NCI-H2107 treated with DMSO at 0.1 percent for 48 hours (cell line): ENCODE data around the gene PIGS.
"Not testable (repeated sequence)": the region's sequence is repeated elsewhere in the genome, so short reads cannot be mapped to it uniquely, and the experiment has no call there.

Source experiments
- DNase-seq: peaks from one replicate; lab custom pipeline; 2025; ENCODE audit not compliant: unreplicated experiment; lab: John Stamatoyannopoulos, UW

PIGS gene

GRCh38 chr17:28579526-28579925 lies 8.2 kb upstream of the PIGS start:
- DNase-seq, result no peak

- no peak for DNase-seq
These were observed 7.2 kb upstream of the PIGS start for GRCh38 chr17:28578246-28579195.

- no peak for DNase-seq
These were observed 6.1 kb upstream of the PIGS start for GRCh38 chr17:28577466-28577824.

DNA sequence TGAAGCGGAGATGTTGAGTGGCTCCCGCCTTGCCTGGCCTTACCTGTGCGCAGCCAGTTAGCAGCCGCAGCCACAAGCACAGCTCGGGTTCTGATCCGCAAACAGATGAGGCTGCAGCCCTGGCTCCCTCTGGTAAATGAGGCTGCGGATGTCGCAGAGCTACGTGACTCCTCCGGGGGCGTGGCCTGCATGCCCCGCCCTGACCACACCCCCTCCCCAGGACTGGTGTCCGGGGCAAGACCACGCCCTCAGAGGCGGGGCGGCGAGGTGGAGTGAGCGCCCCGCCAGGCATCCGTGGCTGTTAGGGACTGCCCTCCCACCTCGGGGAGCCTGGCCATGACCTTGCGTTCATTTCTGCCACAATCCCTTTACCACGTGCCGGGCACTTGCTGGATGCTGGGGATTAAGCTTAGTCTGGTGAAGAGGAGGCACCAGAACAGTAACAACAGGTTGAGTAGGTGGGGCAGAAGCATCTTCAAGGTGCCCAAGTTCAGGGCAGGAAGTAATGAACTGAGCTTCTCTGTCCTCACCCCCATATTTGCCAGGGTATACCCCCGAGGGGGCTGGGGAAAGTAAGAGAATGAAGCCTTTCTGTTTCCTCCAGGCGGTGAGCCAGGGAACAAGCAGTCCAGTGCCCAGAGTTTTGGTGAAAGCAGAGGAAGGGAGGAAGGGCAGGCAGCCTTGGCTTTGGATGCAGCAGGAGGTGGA lies 5.6 kb upstream of the PIGS start, which contains the start of gene ALDOC:
TSS of gene ALDOC (minus strand) at position 138 of the 708 bp plus-strand sequence. CDS start 1,363 bp downstream, outside the sequence.
- DNase-seq, result peak; percentile 15

DNA sequence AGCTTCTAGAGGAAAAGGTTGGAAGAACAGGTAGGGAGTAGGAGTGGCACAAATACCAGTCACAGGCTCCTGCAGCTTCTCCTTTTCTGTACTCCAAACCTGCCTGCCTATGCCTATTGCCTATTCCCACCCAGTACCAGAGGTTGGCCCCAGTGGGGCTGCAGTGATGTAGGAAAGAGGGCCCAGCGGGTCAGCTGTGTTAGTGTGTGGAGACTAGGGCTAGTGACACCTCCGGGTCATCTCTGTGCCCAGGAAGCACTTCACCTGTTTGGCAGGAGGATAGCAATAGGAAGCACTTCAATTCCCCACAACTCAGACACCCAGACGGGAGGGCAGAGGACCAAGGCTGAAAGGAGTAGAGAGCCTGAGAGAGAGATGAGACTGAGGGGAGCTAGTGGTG lies 4.7 kb upstream of the PIGS start:
- DNase-seq, result not testable (repeated sequence)

DNA sequence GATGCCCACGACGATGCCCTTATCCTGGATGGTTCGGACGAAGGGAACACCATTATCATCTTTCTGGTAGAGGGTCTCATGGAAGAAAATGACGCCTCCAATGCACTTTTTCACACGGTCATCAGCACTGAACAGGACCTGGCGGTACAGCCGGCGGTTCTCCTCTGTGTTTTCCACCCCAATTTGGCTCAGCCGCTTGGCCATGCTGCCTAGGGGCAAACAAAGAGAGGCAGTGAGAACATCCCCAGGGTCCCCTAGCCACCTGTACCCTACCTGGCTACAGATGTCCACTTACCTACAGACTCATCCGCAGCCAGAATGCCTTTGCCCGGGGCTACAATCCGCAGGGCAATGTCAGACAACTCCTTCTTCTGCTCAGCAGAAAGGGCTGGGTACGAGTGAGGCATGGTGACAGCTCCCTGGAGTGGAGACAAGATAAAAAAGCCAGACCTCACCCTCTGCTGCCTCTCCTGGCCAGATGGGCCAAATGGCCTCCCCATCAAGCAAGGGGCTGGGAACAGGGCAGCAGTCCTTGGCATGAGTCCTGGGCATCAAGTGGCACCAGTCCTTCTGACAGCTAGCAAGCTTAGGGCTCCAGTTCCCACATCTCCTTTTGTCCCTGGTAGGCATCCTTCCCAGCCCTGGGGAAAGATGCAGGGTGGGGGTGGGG lies 3.9 kb upstream of the PIGS start:
- DNase-seq, result no peak

GRCh38 chr17:28574526-28574925 lies 3.2 kb upstream of the PIGS start:
- no peak for DNase-seq

DNA sequence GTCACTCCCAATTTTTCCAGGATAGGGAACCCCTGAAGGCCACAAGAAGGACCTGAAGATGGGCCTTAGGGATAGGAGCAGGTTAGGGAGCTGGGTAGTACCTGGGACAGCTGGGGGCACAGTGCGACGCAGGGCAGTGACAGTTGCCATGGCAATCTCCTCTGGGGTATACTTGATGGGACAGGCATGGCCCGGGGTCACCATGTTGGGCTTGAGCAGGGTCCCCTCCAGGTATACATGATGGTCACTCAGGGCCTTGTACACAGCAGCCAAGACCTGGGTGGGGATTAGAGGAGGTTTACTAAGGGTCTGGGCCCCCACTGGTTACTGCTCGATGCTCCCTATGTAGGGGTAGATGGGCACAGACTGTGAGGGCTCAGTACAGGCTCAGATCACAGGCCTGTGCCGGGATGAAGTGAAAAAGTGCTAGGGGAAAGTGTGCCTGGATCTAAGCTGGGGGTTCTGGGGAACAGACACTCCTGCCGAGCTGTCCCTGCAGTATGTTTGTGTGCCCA lies 2.7 kb upstream of the PIGS start:
- DNase-seq, result no peak

GRCh38 chr17:28573521-28573920 lies 2.2 kb upstream of the PIGS start:
- DNase-seq, result no peak

GRCh38 chr17:28573040-28573380 lies 1.7 kb upstream of the PIGS start:
- no peak for DNase-seq

DNA sequence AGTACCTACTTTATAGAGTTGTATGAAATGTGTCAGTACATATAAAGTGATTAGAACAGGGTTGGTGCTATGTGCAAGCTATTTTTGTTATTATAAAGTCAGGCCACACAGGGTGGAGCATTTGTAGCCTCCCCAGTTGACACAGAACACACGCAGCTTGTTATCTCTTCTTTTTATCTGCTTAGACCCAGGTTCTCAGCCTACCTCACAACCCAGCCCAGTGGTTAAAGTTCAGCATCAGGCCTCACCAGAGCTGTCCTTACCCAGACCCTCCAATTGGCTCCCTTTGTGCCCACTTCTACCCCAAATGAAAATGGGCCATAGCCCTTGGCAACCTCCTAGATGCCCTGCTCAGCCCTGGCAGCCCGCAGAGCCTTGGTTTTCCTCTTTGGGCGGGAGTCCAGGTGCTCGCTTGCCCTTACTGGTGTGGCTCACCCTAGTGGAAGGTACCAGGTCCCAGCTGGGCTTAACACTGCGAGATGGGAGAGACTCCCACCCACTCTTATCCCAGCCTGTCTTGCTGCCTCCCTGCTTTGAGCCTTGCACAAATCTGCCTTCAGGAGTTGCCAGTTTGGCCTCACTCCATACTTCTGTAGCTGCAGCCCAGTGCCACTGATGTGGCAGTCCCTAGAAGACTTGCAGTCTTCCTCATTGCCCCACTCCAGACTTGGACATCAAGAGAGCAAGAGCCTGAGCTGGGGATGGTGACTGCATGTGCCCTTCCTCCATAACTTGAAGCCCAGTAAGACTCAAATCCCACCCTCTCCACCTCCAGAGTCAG lies 1.1 kb upstream of the PIGS start:
- DNase-seq, result no peak

- peak; percentile 7 for DNase-seq
These were observed 486 bp downstream of the PIGS start for GRCh38 chr17:28570716-28571360.

- DNase-seq, result no peak
These were observed 1.9 kb downstream of the PIGS start for GRCh38 chr17:28569446-28569845.

GRCh38 chr17:28567604-28568003 lies 3.7 kb downstream of the PIGS start:
- no peak for DNase-seq

GRCh38 chr17:28563475-28563874 lies 7.8 kb downstream of the PIGS start:
- DNase-seq, result no peak

- DNase-seq, result no peak
These were observed 16.3 kb downstream of the PIGS start for GRCh38 chr17:28555022-28555421.

- no peak for DNase-seq
These were observed 16.8 kb downstream of the PIGS start for GRCh38 chr17:28554565-28554964.

DNA sequence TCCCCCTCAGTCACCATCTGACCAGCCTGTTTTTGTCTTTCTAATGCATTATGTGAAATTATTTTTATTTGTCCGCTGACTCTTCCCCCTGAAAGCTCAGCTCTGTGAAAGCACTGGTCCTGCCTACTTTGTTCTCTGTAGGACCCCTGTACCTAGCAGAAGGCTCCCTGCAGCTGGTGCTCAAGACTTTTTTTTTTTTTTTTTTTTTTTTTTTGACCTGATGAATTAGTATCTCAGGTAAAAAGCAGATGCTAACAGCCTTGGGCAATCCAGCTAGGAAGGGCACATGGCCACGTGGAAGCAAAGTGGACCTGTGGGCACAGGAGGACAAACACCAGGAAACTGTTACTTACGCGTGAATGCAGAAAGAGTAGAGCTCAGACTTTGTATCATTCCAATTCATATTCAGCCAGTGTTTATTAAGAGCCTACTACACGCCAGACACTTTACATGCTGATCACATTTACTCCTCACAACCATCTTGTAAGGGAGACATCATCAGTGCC lies 18.3 kb downstream of the PIGS start:
- DNase-seq, result no peak

- DNase-seq, result peak; percentile 20
These were observed 18.9 kb downstream of the PIGS start, which contains the start of gene UNC119 for GRCh38 chr17:28552176-28552999. TSS of gene UNC119 (minus strand) at chr17:28552624. CDS start at chr17:28552557, 67 bp downstream.
